NCI-H2196 (cell line): ENCODE data around the gene HLA-DMB.
"Not testable (repeated sequence)": the region's sequence is repeated elsewhere in the genome, so short reads cannot be mapped to it uniquely, and the experiment has no call there.

Experiments
- DNase-seq: peaks from one replicate; lab custom pipeline; 2025; ENCODE audit not compliant: unreplicated experiment; lab: John Stamatoyannopoulos, UW

HLA-DMB gene

GRCh38 chr6:32950449-32950848 is 9.6 kb upstream of the HLA-DMB start:
- no peak for DNase-seq

GRCh38 chr6:32950010-32950409 is 9.2 kb upstream of the HLA-DMB start:
- no peak for DNase-seq

GRCh38 chr6:32949113-32949512 is 8.3 kb upstream of the HLA-DMB start:
- DNase-seq = no peak

GRCh38 chr6:32947552-32948465 is 7.0 kb upstream of the HLA-DMB start:
- DNase-seq = peak; percentile 53

GRCh38 chr6:32946893-32947292 is 6.1 kb upstream of the HLA-DMB start:
- DNase-seq = no peak

- no peak for DNase-seq
Observed at GRCh38 chr6:32945953-32946352, 5.1 kb upstream of the HLA-DMB start.

- no peak for DNase-seq
Observed at GRCh38 chr6:32945108-32945760, 4.4 kb upstream of the HLA-DMB start.

GRCh38 chr6:32943864-32944649 is 3.2 kb upstream of the HLA-DMB start:
- no peak for DNase-seq

GRCh38 chr6:32942555-32943123 is 1.8 kb upstream of the HLA-DMB start:
- not testable (repeated sequence) for DNase-seq

GRCh38 chr6:32941214-32941768 is 463 bp upstream of the HLA-DMB start:
- no peak for DNase-seq

GRCh38 chr6:32938494-32938893 is 2.3 kb downstream of the HLA-DMB start:
- no peak for DNase-seq

GRCh38 chr6:32937230-32937633 is 3.6 kb downstream of the HLA-DMB start:
- no peak for DNase-seq

GRCh38 chr6:32936239-32937152 is 4.3 kb downstream of the HLA-DMB start:
- DNase-seq = no peak

GRCh38 chr6:32935551-32936238 is 5.1 kb downstream of the HLA-DMB start:
- DNase-seq = no peak

- peak; percentile 66 for DNase-seq
Observed at GRCh38 chr6:32933661-32934085, 7.2 kb downstream of the HLA-DMB start.

- no peak for DNase-seq
Observed at GRCh38 chr6:32932132-32932868, 8.5 kb downstream of the HLA-DMB start.

GRCh38 chr6:32931211-32931610 is 9.6 kb downstream of the HLA-DMB start:
- DNase-seq = no peak

GRCh38 chr6:32922083-32922482 is 18.7 kb downstream of the HLA-DMB start:
- DNase-seq = no peak
